Osteoblast (primary cell): ENCODE data around the gene HOXB5. TPM values are rescaled to one million over a fixed set of nuclear protein-coding genes. Genes with fewer than 3 reads are reported as not detected.

Source experiments
- DNase-seq: peaks from one replicate; pipeline ENCODE4 v3.0.0; 2011; ENCODE audit warnings: low spot score, mixed read lengths; ENCODE audit not compliant: insufficient read length; ENCODE audit errors: missing footprints
- H2AFZ ChIP-seq: 2 replicates; pipeline ENCODE4 v1.6.0; 2011; ENCODE audit warnings: mild to moderate bottlenecking, low read length
- H3K27ac ChIP-seq: 2 replicates; pipeline ENCODE4 v1.5.1; 2011; ENCODE audit warnings: mild to moderate bottlenecking, low read depth, low read length, moderate library complexity
- H3K27me3 ChIP-seq: 2 replicates; pipeline ENCODE4 v1.6.0; 2012; ENCODE audit warnings: mild to moderate bottlenecking, control low read depth, inconsistent platforms, low read length, moderate library complexity; ENCODE audit not compliant: insufficient read depth
- H3K36me3 ChIP-seq: 2 replicates; pipeline ENCODE4 v1.5.1; 2011; ENCODE audit warnings: mild to moderate bottlenecking, low read length, control low read depth, moderate library complexity; ENCODE audit not compliant: insufficient read depth
- H3K4me1 ChIP-seq: 2 replicates; pipeline ENCODE4 v1.5.1; 2011; ENCODE audit warnings: mild to moderate bottlenecking, low read length, control low read depth, moderate library complexity; ENCODE audit not compliant: insufficient read depth
- H3K4me2 ChIP-seq: 2 replicates; pipeline ENCODE4 v1.6.0; 2011; ENCODE audit warnings: mild to moderate bottlenecking, low read length; ENCODE audit not compliant: insufficient read depth
- H3K4me3 ChIP-seq: fragments of 200-600 bp; sonication (generic); 3 replicates; pipeline ENCODE4 v1.5.1; 2012; ENCODE audit warnings: mild to moderate bottlenecking, low read length, inconsistent platforms; ENCODE audit not compliant: insufficient read depth
- H3K79me2 ChIP-seq: 2 replicates; pipeline ENCODE4 v1.6.0; 2012; ENCODE audit warnings: mild to moderate bottlenecking, low read length, control low read depth, inconsistent platforms; ENCODE audit not compliant: insufficient read depth
- H3K9me3 ChIP-seq: 2 replicates; pipeline ENCODE4 v1.5.1; 2011; ENCODE audit warnings: low read depth, low read length, control low read depth
- H4K20me1 ChIP-seq: 2 replicates; pipeline ENCODE4 v1.6.0; 2012; ENCODE audit warnings: mild to moderate bottlenecking, low read length, control low read depth; ENCODE audit not compliant: insufficient read depth
- CTCF ChIP-seq: IDR thresholded peaks from 2 replicates; pipeline ENCODE4 v1.5.1; 2011; ENCODE audit warnings: mild to moderate bottlenecking, low read depth, low read length, moderate library complexity; ENCODE audit errors: extremely low read depth
- total RNA-seq: library from RNA; depleted of rRNA; stranded (reverse); fragments of >200 nt; gene quantifications from 2 replicates; pipeline ENCODE4 v1.2.3, GENCODE V29; 2012

The HOXB5 gene
- total RNA-seq, 1 donor: not detected

- TF ChIP-seq CTCF: no peak
- Histone ChIP-seq H3K4me1 (no peaks in the 10 kb centered on the region), H2AFZ (no peak overlapping the region), H3K79me2 (no peaks in the 10 kb centered on the region), H3K4me2 (no peak overlapping the region), H3K27ac (no peak overlapping the region), H4K20me1 (peaks cover 2% of the 10 kb centered on the region), H3K9me3 (no peaks in the 10 kb centered on the region), H3K36me3 (no peaks in the 10 kb centered on the region), H3K27me3 (peaks cover 98% of the 10 kb centered on the region), H3K4me3 (no peak overlapping the region)
- no peak for DNase-seq
Measured at GRCh38 chr17:48628649-48629410, 35.3 kb upstream of the HOXB5 start.

GRCh38 chr17:48627623-48628521, 34.3 kb upstream of the HOXB5 start:
- H3K36me3 ChIP-seq: no peaks in the 10 kb centered on the region
- TF ChIP-seq CTCF: no peak
- H3K9me3 ChIP-seq: no peaks in the 10 kb centered on the region
- no peak overlapping the region for H3K27ac ChIP-seq
- no peaks in the 10 kb centered on the region for H3K4me1 ChIP-seq
- H3K27me3 ChIP-seq: peaks cover 98% of the 10 kb centered on the region
- H3K4me3 ChIP-seq: no peak overlapping the region
- H2AFZ ChIP-seq: no peak overlapping the region
- no peak overlapping the region for H3K4me2 ChIP-seq
- H4K20me1 ChIP-seq: peaks cover 2% of the 10 kb centered on the region
- no peaks in the 10 kb centered on the region for H3K79me2 ChIP-seq
- DNase-seq: no peak

- no peaks in the 10 kb centered on the region for H3K36me3 ChIP-seq
- H3K79me2 ChIP-seq: no peaks in the 10 kb centered on the region
- H3K4me2 ChIP-seq: no peak overlapping the region
- H3K4me3 ChIP-seq: no peak overlapping the region
- no peaks in the 10 kb centered on the region for H4K20me1 ChIP-seq
- no peaks in the 10 kb centered on the region for H3K4me1 ChIP-seq
- H3K27ac ChIP-seq: no peak overlapping the region
- DNase-seq: no peak
- no peak for TF ChIP-seq CTCF
- no peak overlapping the region for H2AFZ ChIP-seq
- peaks cover 98% of the 10 kb centered on the region for H3K27me3 ChIP-seq
- H3K9me3 ChIP-seq: no peaks in the 10 kb centered on the region
Measured at GRCh38 chr17:48627118-48627597, 33.6 kb upstream of the HOXB5 start.
